Left lung (tissue), 10 donors: ENCODE results near the gene PLA2R1. TPM values are rescaled to one million over a fixed set of nuclear protein-coding genes. Genes with fewer than 3 reads are reported as not detected.
A peak's percentile ranks its signal among the peaks of the same experiment; 100 is the strongest.

ENCODE experiments used
- ATAC-seq: fragments of 200-7000 bp; cut with Tn5 transposase; one replicate; pipeline ENCODE4 v1.9.1; 2020; ENCODE audit warnings: moderate library complexity
- DNase-seq, 4 donors: peaks; one replicate each; pipeline ENCODE4 v3.0.0-alpha.2; 2013 to 2020
- H3K27ac ChIP-seq, 2 donors: fragments of 200-600 bp; sonication (generic) in 1 of 2; one replicate each; pipeline versions ENCODE4 v1.5.0 to v1.8.0; 2020 to 2021
- H3K27me3 ChIP-seq, 2 donors: fragments of 200-600 bp; sonication (generic) in 1 of 2; one replicate each; pipeline versions ENCODE4 v1.5.0 to v1.8.0; 2020 to 2021
- H3K36me3 ChIP-seq, 2 donors: fragments of 200-600 bp; sonication (generic) in 1 of 2; one replicate each; pipeline versions ENCODE4 v1.5.0 to v1.8.0; 2020 to 2021
- H3K4me1 ChIP-seq, 2 donors: fragments of 200-600 bp; one replicate each; pipeline ENCODE4 v1.8.0; 2021
- H3K4me3 ChIP-seq, 2 donors: fragments of 200-600 bp; sonication (generic) in 1 of 2; one replicate each; pipeline versions ENCODE4 v1.5.0 to v1.8.0; 2020 to 2021; ENCODE audit warnings: mild to moderate bottlenecking in 1 of 2
- H3K9me3 ChIP-seq, 2 donors: fragments of 200-600 bp; sonication (generic) in 1 of 2; one replicate each; pipeline versions ENCODE4 v1.5.0 to v1.8.0; 2020 to 2021
- CTCF ChIP-seq, 2 donors: fragments of 200-600 bp; sonication (generic) in 1 of 2; IDR thresholded peaks; one replicate each; pipeline versions ENCODE4 v1.5.0 to v1.8.0; 2021; ENCODE audit warnings: antibody characterized with exemption in 2 of 2
- intact Hi-C, 2 donors: fragments of 100-400 bp; cut with DNase I; formaldehyde crosslinking; loops; one replicate each; pipeline versions ENCODE4 v1.11.2 to v1.14.2; 2022
- polyA plus RNA-seq, 6 donors: library from polyadenylated mRNA; unstranded; fragments of 120-200 nt; gene quantifications; one replicate each; pipeline ENCODE4 v1.2.1, GENCODE V29; 2013; ENCODE audit not compliant: insufficient read length in 6 of 6
- total RNA-seq, 2 donors: library from RNA; stranded (reverse); fragmentation: NEBNext Ultra II Directional; extraction: Animal tissue kit (Norgen Biotek cat#: 25700); gene quantifications; one replicate each; pipeline ENCODE4 v1.2.1, GENCODE V29; 2021
- donor health status: DM: no; HTN: yes; CAD: no.
- donor health status: DM: no; HTN: no; CAD: no.

The PLA2R1 gene
- total and polyA plus RNA-seq, 8 donors, result 4.1 to 7.2 (median 5.5) TPM

GRCh38 chr2:159902722-159903121 lies 159.7 kb downstream of the PLA2R1 start:
- intact Hi-C loops, result no loop called here
- Histone ChIP-seq H3K27ac (peak overlapping the region in 1 of 2 donors; percentile 86), H3K27me3 (no peaks in the 10 kb centered on the region), H3K4me3 (no peak overlapping the region), H3K9me3 (no peaks in the 10 kb centered on the region), H3K4me1 (peaks cover 0 to 29% of the 10 kb centered on the region in 2 donors), H3K36me3 (no peaks in the 10 kb centered on the region)
- no peak for TF ChIP-seq CTCF (IDR thresholded peaks at IDR 0.05)
- ATAC-seq (no peak), DNase-seq (no peak)

- no peak for TF ChIP-seq CTCF (IDR thresholded peaks at IDR 0.05)
- intact Hi-C loops, result no loop called here
- peaks cover 0 to 30% of the 10 kb centered on the region in 2 donors for H3K4me1 ChIP-seq
- no peak overlapping the region for H3K27ac ChIP-seq
- no peaks in the 10 kb centered on the region for H3K27me3 ChIP-seq
- DNase-seq (no peak), ATAC-seq (no peak)
- no peaks in the 10 kb centered on the region for H3K9me3 ChIP-seq
- no peaks in the 10 kb centered on the region for H3K36me3 ChIP-seq
- no peak overlapping the region for H3K4me3 ChIP-seq
These were observed 162.1 kb downstream of the PLA2R1 start for GRCh38 chr2:159900343-159900742.

- no peak overlapping the region for H3K27ac ChIP-seq
- no peaks in the 10 kb centered on the region for H3K27me3 ChIP-seq
- H3K4me1 ChIP-seq, result peaks cover 0 to 14% of the 10 kb centered on the region in 2 donors
- no peak for DNase-seq
- no peak overlapping the region for H3K4me3 ChIP-seq
- ATAC-seq, result no peak
- H3K36me3 ChIP-seq, result no peaks in the 10 kb centered on the region
- intact Hi-C loops, result no loop called here
- TF ChIP-seq CTCF (IDR thresholded peaks at IDR 0.05), result no peak
- H3K9me3 ChIP-seq, result no peaks in the 10 kb centered on the region
These were observed 164.0 kb downstream of the PLA2R1 start for GRCh38 chr2:159898441-159898840.

- no peaks in the 10 kb centered on the region for H3K27me3 ChIP-seq
- no peak for DNase-seq
- no peaks in the 10 kb centered on the region for H3K9me3 ChIP-seq
- H3K4me1 ChIP-seq, result peaks cover 0 to 14% of the 10 kb centered on the region in 2 donors
- intact Hi-C loops, result no loop called here
- H3K36me3 ChIP-seq, result no peaks in the 10 kb centered on the region
- no peak overlapping the region for H3K4me3 ChIP-seq
- ATAC-seq, result no peak
- no peak for TF ChIP-seq CTCF (IDR thresholded peaks at IDR 0.05)
- no peak overlapping the region for H3K27ac ChIP-seq
These were observed 164.7 kb downstream of the PLA2R1 start for GRCh38 chr2:159897720-159898119.

GRCh38 chr2:159897081-159897480 lies 165.3 kb downstream of the PLA2R1 start:
- no peak for ATAC-seq
- TF ChIP-seq CTCF (IDR thresholded peaks at IDR 0.05), result no peak

More at GRCh38 chr2:159897081-159897480, 165.3 kb downstream of the PLA2R1 start:
- no peaks in the 10 kb centered on the region for H3K27me3 ChIP-seq
- DNase-seq, result no peak
- H3K36me3 ChIP-seq, result no peaks in the 10 kb centered on the region
- intact Hi-C loops, result no loop called here
- H3K4me3 ChIP-seq, result no peak overlapping the region
- no peaks in the 10 kb centered on the region for H3K9me3 ChIP-seq
- peaks cover 0 to 15% of the 10 kb centered on the region in 2 donors for H3K4me1 ChIP-seq
- H3K27ac ChIP-seq, result no peak overlapping the region
